HG03060 (cell line): ENCODE data around the gene KLHDC7B.
"Not testable (repeated sequence)": the region's sequence is repeated elsewhere in the genome, so short reads cannot be mapped to it uniquely, and the experiment has no call there.

Source experiments
- ATAC-seq: cut with Tn5 transposase; IDR thresholded peaks from one replicate; pipeline ENCODE4 v1.9.1; 2021; ENCODE audit warnings: low read depth, moderate number of reproducible peaks; ENCODE audit not compliant: unreplicated experiment

KLHDC7B gene

GRCh38 chr22:50528682-50529415, 16.9 kb upstream of the KLHDC7B start:
- no peak for ATAC-seq

- no peak for ATAC-seq
These were observed 16.2 kb upstream of the KLHDC7B start for GRCh38 chr22:50529416-50529896.

- no peak for ATAC-seq
These were observed 15.7 kb upstream of the KLHDC7B start, which contains the start of gene TYMP for GRCh38 chr22:50529897-50530579. Gene TYMP (minus strand): TSS chr22:50530012. CDS start chr22:50529709, 303 bp downstream.

DNA sequence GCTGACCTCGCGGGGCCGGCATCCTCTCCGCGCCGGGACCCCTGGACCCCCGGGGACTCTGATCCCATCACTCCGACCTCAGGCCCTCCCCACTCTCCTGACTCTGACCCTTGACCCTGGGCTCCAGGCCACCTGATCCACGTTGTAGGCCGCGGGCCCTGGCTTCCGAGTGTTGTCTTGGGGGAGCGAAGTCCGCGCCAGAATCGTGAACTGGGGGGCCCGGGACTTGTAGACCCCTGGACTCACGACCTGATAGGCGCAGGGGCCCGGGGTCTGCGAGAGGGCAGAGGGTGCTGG, 15.2 kb upstream of the KLHDC7B start:
- ATAC-seq: no peak

GRCh38 chr22:50530877-50531545, 14.7 kb upstream of the KLHDC7B start:
- ATAC-seq: no peak

DNA sequence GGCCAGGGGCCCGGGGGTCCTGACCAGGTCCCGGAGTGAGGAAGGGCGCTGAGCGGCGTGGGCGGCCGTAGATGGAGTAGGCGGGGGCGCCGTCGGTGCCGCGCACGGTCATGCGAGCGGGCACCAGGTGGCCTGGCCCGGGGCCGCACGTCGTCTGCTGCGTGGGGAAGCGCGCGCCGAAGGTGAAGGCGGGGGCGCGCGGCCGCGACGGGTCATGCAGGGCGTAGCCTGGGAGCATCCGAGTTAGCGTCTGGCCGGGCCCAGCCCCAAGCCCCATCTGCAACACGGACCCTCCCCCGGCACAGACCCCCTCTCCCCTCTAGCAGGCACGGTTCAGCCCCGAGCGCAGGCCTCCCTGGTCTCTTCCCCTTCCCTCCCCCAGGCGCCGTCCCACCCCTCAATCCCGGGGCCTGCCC, 14.1 kb upstream of the KLHDC7B start:
- no peak for ATAC-seq

DNA sequence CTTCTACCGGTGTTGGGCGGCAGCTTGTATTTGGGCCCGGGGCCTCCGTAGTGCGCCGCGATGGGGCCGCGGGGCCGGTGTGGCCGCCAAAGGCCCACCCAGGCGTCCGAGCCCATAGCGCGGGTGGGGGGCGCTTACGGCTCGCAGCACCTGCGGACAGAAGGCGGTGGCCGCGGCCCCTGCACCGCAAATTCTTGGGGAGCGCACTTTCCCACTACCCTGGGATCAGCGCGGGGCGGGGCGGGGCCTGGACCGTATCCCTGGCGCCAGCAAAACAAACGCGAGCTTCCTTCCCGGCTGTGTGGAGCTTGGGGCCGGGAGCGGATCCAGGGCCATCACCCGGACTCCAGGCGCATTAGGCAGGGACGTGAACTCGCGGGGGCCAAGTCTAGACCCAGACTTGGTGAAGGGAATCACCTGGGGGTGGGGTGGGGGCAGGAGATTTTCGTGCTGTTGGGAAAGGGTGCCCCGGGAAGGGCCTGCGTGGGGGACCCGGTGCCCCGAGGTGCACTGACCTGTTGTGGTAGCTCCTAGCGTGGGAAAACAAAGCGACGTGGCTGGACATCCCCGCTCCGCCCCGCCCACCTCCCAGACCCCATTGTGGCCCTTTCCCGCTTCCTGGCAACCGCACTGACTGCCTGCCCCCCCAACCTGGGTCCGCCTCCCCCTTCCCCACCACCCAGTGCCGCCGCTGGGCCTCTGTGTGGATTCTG, 13.6 kb upstream of the KLHDC7B start:
- no peak for ATAC-seq

GRCh38 chr22:50532824-50533796, 12.6 kb upstream of the KLHDC7B start:
- ATAC-seq: no peak

GRCh38 chr22:50533856-50534711, 11.6 kb upstream of the KLHDC7B start:
- not testable (repeated sequence) for ATAC-seq

DNA sequence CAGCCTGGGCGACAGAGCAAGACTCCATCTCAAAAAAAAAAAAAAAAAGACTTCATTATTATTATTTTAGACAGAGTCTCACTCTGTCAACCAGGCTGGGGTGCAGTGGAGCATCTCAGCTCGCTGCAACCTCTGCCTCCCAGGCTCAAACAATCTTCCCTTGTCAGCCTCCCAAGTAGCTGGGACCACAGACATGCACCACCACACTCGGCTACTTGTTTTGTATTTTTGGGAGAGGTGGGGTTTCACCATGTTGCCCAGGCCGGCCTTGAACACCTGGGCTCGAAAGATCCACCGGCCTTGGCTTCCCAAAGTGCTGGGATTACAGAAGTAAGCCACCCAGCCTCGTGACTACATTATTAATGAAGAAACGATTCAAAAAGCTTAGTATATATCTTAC, 10.6 kb upstream of the KLHDC7B start:
- ATAC-seq: no peak

DNA sequence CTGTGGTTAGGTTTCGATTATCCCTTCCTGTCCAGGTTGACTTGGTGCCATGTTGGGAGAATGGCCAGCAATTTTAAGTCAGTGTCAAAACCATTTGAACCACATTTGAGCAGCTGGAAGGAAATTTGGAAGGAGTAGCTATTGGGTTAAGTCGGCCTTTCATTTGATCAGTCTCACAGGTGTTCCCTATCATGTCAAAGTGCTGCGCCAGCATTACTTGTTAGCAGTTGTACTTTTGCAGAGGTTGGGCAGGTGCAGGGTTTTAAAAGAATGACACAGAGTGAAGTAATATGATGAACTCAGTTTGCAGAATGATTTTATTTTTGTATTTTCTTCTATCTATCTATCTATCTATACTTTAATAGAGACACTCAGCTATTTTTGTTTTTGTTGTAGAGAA, 9.5 kb upstream of the KLHDC7B start:
- ATAC-seq: no peak

DNA sequence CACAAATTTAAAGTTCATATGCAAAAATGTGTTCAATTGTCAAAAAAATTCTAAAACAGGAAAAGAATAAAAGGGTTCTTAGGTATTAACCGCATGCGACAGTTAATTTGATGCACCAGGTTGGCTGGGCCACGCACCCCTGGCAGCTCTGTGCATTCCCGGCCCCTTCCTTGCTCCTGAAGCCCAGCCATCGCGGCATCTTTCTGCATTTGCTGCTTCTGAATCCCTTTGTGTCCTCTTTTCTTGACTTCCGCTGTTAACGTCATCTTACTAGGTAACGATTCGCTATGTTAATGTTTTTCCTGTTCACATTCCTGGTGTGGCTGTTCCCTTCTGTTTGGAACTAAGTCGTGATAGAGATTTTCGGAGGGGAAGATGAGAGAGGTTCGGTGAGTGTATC, 7.9 kb upstream of the KLHDC7B start:
- ATAC-seq: no peak

GRCh38 chr22:50540381-50540780, 5.3 kb upstream of the KLHDC7B start:
- ATAC-seq: no peak

DNA sequence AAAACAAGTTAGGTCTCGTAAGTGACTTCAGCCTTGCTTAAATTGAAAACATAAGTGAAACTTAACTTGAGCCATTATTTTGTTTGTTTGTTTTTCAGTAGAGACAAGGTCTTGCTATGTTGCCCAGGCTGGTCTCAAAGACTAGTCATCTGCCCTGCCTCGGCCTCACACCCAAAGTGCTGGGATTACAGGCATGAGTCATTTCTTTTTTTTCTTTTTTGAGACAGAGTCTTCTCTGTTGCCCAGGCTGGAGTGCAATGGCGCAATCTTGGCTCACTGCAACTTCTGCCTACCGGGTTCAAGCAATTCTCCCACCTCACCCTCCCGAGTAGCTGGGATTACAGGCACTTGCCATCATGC, 4.1 kb upstream of the KLHDC7B start:
- ATAC-seq: not testable (repeated sequence)

DNA sequence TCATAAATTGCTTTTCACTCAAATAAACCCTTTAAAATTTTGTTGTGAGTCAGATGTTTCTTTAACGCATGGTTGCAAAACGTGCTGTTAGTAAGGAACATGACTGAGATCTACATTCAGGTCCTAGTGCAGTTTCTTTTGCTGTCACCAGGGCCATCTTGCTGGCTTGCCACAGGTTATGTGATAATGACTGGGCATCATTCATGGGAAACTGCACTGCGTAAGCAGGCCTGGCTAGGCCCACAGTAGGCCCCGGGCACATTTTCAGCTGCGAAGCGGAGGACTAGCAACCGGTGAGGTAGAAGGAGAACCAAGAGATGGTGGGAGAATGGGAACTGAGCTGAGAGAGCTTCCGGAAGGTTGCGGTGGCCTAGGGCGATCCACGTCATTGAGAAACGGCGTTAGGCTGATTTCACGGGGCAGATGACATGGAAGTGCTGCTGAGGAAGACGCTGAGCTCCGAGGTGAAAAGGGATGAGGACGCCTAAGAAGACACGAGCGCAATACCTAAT, 3.2 kb upstream of the KLHDC7B start:
- no peak for ATAC-seq

DNA sequence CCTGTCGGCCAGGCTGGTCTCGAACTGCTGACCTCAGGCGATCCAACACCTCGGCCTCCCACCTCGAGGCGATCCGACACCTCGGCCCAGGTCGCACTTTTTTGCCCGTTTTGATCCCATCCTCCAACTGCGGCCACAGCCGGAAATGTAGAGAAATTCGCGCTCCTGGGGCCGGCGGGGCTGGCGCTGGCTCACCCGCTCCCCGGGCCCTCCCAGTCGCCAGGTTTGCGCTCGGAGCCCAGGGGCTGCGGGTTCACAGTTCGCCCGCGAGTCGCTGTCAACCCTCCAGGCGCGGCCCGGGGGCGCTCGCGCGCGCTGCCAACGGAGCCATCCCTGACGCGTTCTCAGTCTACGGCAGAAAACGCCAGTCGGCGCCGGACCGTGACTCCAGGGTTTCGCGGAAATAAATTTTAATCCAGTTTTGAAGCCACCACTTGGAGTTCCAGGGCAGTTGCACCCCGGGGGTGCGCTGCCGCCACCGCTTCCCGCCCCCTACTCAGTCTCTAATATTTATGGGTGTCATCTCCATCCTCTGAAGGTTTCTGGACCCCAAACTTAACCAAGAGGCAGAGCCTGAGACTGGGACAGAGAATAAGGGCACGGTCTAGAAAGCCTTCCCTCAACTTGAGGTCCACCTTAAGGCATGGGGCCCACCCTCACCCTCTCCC, 1.5 kb upstream of the KLHDC7B start:
- no peak for ATAC-seq

GRCh38 chr22:50544746-50545253, 899 bp upstream of the KLHDC7B start:
- no peak for ATAC-seq
